PC-9 (cell line): ENCODE data around the gene SKAP2. TPM values are rescaled to one million over a fixed set of nuclear protein-coding genes. Genes with fewer than 3 reads are reported as not detected.

Source experiments
- BruUV-seq: library from RNA; stranded (reverse); fragments of 400-500 nt; replicated peaks from 2 replicates; lab custom pipeline; 2021; lab: Mats Ljungman, UMichigan
- CTCF ChIA-PET: fragments of 300-600 bp; sonication (Branson Sonifier 250); formaldehyde crosslinking; loops from one replicate; lab custom pipeline; 2022; ENCODE audit warnings: antibody characterized with exemption; lab: Charles Lee
- POLR2A ChIA-PET: fragments of 300-600 bp; sonication (Branson Sonifier 250); formaldehyde crosslinking; loops from one replicate; lab custom pipeline; 2022; ENCODE audit warnings: antibody characterized with exemption; ENCODE audit not compliant: unreplicated experiment; lab: Charles Lee
- DNase-seq, 2 experiments: peaks; one replicate each; pipeline versions ENCODE4 v3.0.0 to v3.0.0-alpha.2; 2015 to 2022; ENCODE audit warnings: mixed read lengths in 1 of 2
- H2AFZ ChIP-seq: fragments of 200-600 bp; sonication (generic); 2 replicates; pipeline ENCODE4 v1.8.1; 2017; ENCODE audit warnings: antibody characterized with exemption
- H3F3A ChIP-seq: fragments of 200-600 bp; sonication (generic); 2 replicates; pipeline ENCODE4 v1.8.1; 2017; ENCODE audit warnings: antibody characterized with exemption, mild to moderate bottlenecking, low read depth; ENCODE audit not compliant: insufficient read depth
- H3K27ac ChIP-seq: fragments of 200-600 bp; sonication (generic); 2 replicates; pipeline ENCODE4 v1.6.1; 2016; ENCODE audit warnings: mixed run types
- H3K27me3 ChIP-seq: fragments of 200-600 bp; sonication (generic); 2 replicates; pipeline ENCODE4 v1.6.1; 2016; ENCODE audit warnings: low read depth, mixed run types; ENCODE audit not compliant: insufficient read depth
- H3K36me3 ChIP-seq: fragments of 200-600 bp; sonication (generic); 2 replicates; pipeline ENCODE4 v1.6.1; 2016; ENCODE audit warnings: low read depth, mixed run types
- H3K4me1 ChIP-seq: fragments of 200-600 bp; sonication (generic); replicated peaks from 2 replicates; pipeline ENCODE4 v1.6.1; 2016; ENCODE audit warnings: mixed run types; ENCODE audit not compliant: insufficient read depth
- H3K4me2 ChIP-seq: fragments of 200-600 bp; sonication (generic); 2 replicates; pipeline ENCODE4 v1.6.1; 2017; ENCODE audit warnings: mixed run types
- H3K4me3 ChIP-seq: fragments of 200-600 bp; sonication (generic); 2 replicates; pipeline ENCODE4 v1.6.1; 2016; ENCODE audit warnings: mixed run types
- H3K79me2 ChIP-seq: fragments of 200-600 bp; sonication (generic); 2 replicates; pipeline ENCODE4 v1.6.1; 2017; ENCODE audit warnings: low read depth, mixed run types
- H3K9me2 ChIP-seq: fragments of 200-600 bp; sonication (generic); 2 replicates; pipeline ENCODE4 v1.8.1; 2017; ENCODE audit warnings: mild to moderate bottlenecking; ENCODE audit not compliant: insufficient read depth
- H3K9me3 ChIP-seq: fragments of 200-600 bp; sonication (generic); 2 replicates; pipeline ENCODE4 v1.8.1; 2016; ENCODE audit warnings: low read depth; ENCODE audit not compliant: insufficient read depth
- H4K20me1 ChIP-seq: fragments of 200-600 bp; sonication (generic); 2 replicates; pipeline ENCODE4 v1.8.1; 2017; ENCODE audit not compliant: insufficient read depth
- CTCF ChIP-seq: fragments of 200-600 bp; sonication (generic); conservative IDR thresholded peaks from 2 replicates; pipeline ENCODE4 v1.6.1; 2017; ENCODE audit warnings: mixed run types, antibody characterized with exemption, mild to moderate bottlenecking, moderate library complexity
- EZH2 ChIP-seq: fragments of 200-600 bp; sonication (generic); IDR thresholded peaks from 2 replicates; pipeline ENCODE4 v1.8.0; 2017; ENCODE audit warnings: antibody characterized with exemption, low read depth
- intact Hi-C: fragments of 100-400 bp; cut with micrococcal nuclease; formaldehyde crosslinking; loops from one replicate; pipeline ENCODE4 v1.10.0; 2022; ENCODE audit not compliant: unreplicated experiment
- total RNA-seq: library from RNA; stranded (reverse); gene quantifications from 2 replicates; pipeline ENCODE4 v1.2.3, GENCODE V29; 2021

Gene SKAP2
- total RNA-seq, 1 experiment from 2014 or later = 74.9 TPM

- Histone ChIP-seq H2AFZ (no peak overlapping the region), H3K9me3 (no peaks in the 10 kb centered on the region), H4K20me1 (no peaks in the 10 kb centered on the region), H3K36me3 (no peaks in the 10 kb centered on the region), H3K27ac (no peak overlapping the region), H3K4me2 (no peak overlapping the region), H3K4me1 (no peaks in the 10 kb centered on the region), H3K27me3 (no peaks in the 10 kb centered on the region), H3F3A (no peaks in the 10 kb centered on the region; the same call in 1 of the 2 replicates), H3K4me3 (no peak overlapping the region), H3K79me2 (no peaks in the 10 kb centered on the region), H3K9me2 (no peaks in the 10 kb centered on the region)
- CTCF ChIA-PET = no interaction called here
- intact Hi-C loops = no loop called here
- no TSS peak for BruUV-seq
- TF ChIP-seq CTCF = no peak
- TF ChIP-seq EZH2 = no peak
- POLR2A ChIA-PET = no interaction called here
- no peak for DNase-seq
Measured at GRCh38 chr7:26639695-26640094, 224.7 kb downstream of the SKAP2 start.

- ChIA-PET CTCF (no interaction called here), POLR2A (no interaction called here)
- Histone ChIP-seq H4K20me1 (no peaks in the 10 kb centered on the region), H3F3A (no peaks in the 10 kb centered on the region; the same call in 1 of the 2 replicates), H3K4me3 (no peak overlapping the region), H2AFZ (no peak overlapping the region), H3K4me1 (no peaks in the 10 kb centered on the region), H3K79me2 (no peaks in the 10 kb centered on the region), H3K36me3 (no peaks in the 10 kb centered on the region), H3K9me2 (no peaks in the 10 kb centered on the region), H3K4me2 (no peak overlapping the region), H3K9me3 (no peaks in the 10 kb centered on the region), H3K27ac (no peak overlapping the region), H3K27me3 (no peaks in the 10 kb centered on the region)
- DNase-seq = no peak
- intact Hi-C loops = no loop called here
- no TSS peak for BruUV-seq
- TF ChIP-seq CTCF (no peak), EZH2 (no peak)
Measured at GRCh38 chr7:26639111-26639510, 225.3 kb downstream of the SKAP2 start.

- CTCF ChIA-PET = no interaction called here
- intact Hi-C loops = no loop called here
- H3K4me3 ChIP-seq = no peak overlapping the region
- no peak overlapping the region for H2AFZ ChIP-seq
- H4K20me1 ChIP-seq = no peaks in the 10 kb centered on the region
- H3K4me2 ChIP-seq = no peak overlapping the region
- H3K4me1 ChIP-seq = peaks cover 7% of the 10 kb centered on the region; the same call in 1 of the 2 replicates
- H3K79me2 ChIP-seq = no peaks in the 10 kb centered on the region
- TF ChIP-seq EZH2 = no peak
- TF ChIP-seq CTCF = no peak
- no peaks in the 10 kb centered on the region for H3K9me2 ChIP-seq
- H3K36me3 ChIP-seq = no peaks in the 10 kb centered on the region
- no peaks in the 10 kb centered on the region for H3F3A ChIP-seq
- H3K27ac ChIP-seq = no peak overlapping the region
- H3K27me3 ChIP-seq = no peaks in the 10 kb centered on the region
- POLR2A ChIA-PET = no interaction called here
- BruUV-seq = no TSS peak
- no peaks in the 10 kb centered on the region for H3K9me3 ChIP-seq
- no peak for DNase-seq
Measured at GRCh38 chr7:26638140-26638539, 226.2 kb downstream of the SKAP2 start.
